MM.1S (cell line): Measurements from ENCODE around the gene NUDT12.

Experiments
- EZH2 ChIP-seq: fragments of 300-600 bp; sonication (generic); optimal IDR thresholded peaks from 2 replicates; pipeline ENCODE3; 2017; ENCODE audit warnings: low read depth, mild to moderate bottlenecking, antibody characterized with exemption, low read length, mixed read lengths
- EZH2phosphoT487 ChIP-seq: fragments of 300-600 bp; sonication (generic); IDR thresholded peaks from 2 replicates; pipeline ENCODE4 v1.6.1; 2018; ENCODE audit warnings: antibody characterized with exemption, low read length
- TF ChIP-seq, protein P1 (sequence below): fragments of 300-600 bp; sonication (generic); IDR thresholded peaks from 2 replicates; pipeline ENCODE4 v1.5.1; 2016; ENCODE audit warnings: antibody characterized with exemption, low read length, mixed read lengths

DNA sequence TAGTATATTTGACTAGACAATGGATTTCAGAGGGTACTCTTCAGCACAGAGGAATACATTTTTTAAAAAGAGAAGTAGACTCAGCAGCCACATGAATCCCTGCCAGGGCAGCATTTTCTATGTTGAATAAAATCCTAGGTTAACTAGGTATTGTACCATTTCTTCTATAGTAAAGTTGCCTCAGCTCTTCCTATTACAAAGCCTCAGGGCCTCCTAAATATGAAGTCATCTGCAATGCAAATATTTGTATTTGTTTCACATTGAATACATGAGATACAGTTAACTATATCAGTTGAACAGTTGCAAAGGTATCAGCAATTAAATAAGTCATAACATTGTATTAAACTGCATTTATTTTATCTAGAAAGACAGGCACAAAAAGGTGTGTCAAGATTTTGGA lies 59.5 kb downstream of the NUDT12 start:
- TF ChIP-seq EZH2: no peak
- TF ChIP-seq, protein P1, sequence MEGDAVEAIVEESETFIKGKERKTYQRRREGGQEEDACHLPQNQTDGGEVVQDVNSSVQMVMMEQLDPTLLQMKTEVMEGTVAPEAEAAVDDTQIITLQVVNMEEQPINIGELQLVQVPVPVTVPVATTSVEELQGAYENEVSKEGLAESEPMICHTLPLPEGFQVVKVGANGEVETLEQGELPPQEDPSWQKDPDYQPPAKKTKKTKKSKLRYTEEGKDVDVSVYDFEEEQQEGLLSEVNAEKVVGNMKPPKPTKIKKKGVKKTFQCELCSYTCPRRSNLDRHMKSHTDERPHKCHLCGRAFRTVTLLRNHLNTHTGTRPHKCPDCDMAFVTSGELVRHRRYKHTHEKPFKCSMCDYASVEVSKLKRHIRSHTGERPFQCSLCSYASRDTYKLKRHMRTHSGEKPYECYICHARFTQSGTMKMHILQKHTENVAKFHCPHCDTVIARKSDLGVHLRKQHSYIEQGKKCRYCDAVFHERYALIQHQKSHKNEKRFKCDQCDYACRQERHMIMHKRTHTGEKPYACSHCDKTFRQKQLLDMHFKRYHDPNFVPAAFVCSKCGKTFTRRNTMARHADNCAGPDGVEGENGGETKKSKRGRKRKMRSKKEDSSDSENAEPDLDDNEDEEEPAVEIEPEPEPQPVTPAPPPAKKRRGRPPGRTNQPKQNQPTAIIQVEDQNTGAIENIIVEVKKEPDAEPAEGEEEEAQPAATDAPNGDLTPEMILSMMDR: no peak
- TF ChIP-seq EZH2phosphoT487: no peak
